ENCODE results near the gene KLF9. TPM values are rescaled to one million over a fixed set of nuclear protein-coding genes. Genes with fewer than 3 reads are reported as not detected.

KLF9 gene
- total RNA-seq, 1 experiment from 2014 or later, result 0.26 TPM

GRCh38 chr9:70409280-70409679, 5.2 kb downstream of the KLF9 start:
- Histone ChIP-seq H4K8ac (replicated peaks; ENCODE audit: insufficient read length, low read depth, low read length) (no peak overlapping the region), H2BK15ac (ENCODE audit: low read depth, low read length) (no peak overlapping the region), H3K79me1 (ENCODE audit: insufficient read depth, low read depth, low read length, poor library complexity, severe bottlenecking) (no peaks in the 10 kb centered on the region), H3K4me2 (ENCODE audit: insufficient read depth, insufficient read length, low read length) (no peak overlapping the region), H3K14ac (ENCODE audit: insufficient read depth, low read length) (no peak overlapping the region), H3K18ac (ENCODE audit: insufficient read length, low read depth, low read length) (no peak overlapping the region), H3T11ph (ENCODE audit: low read length) (no peak overlapping the region), H2BK20ac (ENCODE audit: low read depth, low read length, poor library complexity, severe bottlenecking) (no peak overlapping the region), H4K20me1 (ENCODE audit: control insufficient read depth, insufficient read depth, insufficient read length) (no peaks in the 10 kb centered on the region), H4K5ac (ENCODE audit: insufficient read length, low read depth, low read length) (no peak overlapping the region), H2BK5ac (ENCODE audit: insufficient read length, low read length) (no peak overlapping the region), H3K9ac (ENCODE audit: extremely low read depth, insufficient read length, low read length) (no peak overlapping the region), H2BK120ac (ENCODE audit: low read depth, low read length, poor library complexity, severe bottlenecking) (no peak overlapping the region), H3K27me3 (ENCODE audit: insufficient read depth, low read length) (peaks cover 7% of the 10 kb centered on the region; the same call in 1 of the 2 replicates), H3K56ac (ENCODE audit: insufficient read length, low read depth, low read length) (no peak overlapping the region), H3K4ac (ENCODE audit: low read depth, low read length) (no peak overlapping the region), H4K91ac (ENCODE audit: insufficient read length, low read depth, low read length) (no peak overlapping the region), H3K23ac (ENCODE audit: insufficient read length, low read depth, low read length) (no peak overlapping the region), H3K9me3 (ENCODE audit: control insufficient read depth, low read depth, low read length) (no peaks in the 10 kb centered on the region), H2AFZ (ENCODE audit: low read length) (no peak overlapping the region), H3K27ac (ENCODE audit: insufficient read length, low read depth, low read length) (no peak overlapping the region), H3K23me2 (ENCODE audit: insufficient read length, low read depth, low read length, poor library complexity, severe bottlenecking) (peaks cover 15% of the 10 kb centered on the region), H3K4me1 (ENCODE audit: insufficient read depth, low read length) (peaks cover 7% of the 10 kb centered on the region), H3K79me2 (ENCODE audit: insufficient read depth, low read length) (no peaks in the 10 kb centered on the region), H2BK12ac (ENCODE audit: insufficient read length, low read depth, low read length) (no peak overlapping the region), H2AK5ac (ENCODE audit: insufficient read length, low read length) (no peak overlapping the region)
- no peak for DNase-seq
- no peak overlapping the region for H3K4me3 Mint-ChIP-seq
- H3K4me1 Mint-ChIP-seq, result peaks cover 34 to 37% of the 10 kb centered on the region in 2 experiments
- peaks cover 0 to 1% (median 0%) of the 10 kb centered on the region in 3 experiments; a peak in 1 of 7 replicates for H3K36me3 Mint-ChIP-seq (ENCODE audit: insufficient read depth in 1 of 3, low read depth in 3 of 3)
- H3K9me3 Mint-ChIP-seq, result peaks cover 0 to 4% of the 10 kb centered on the region in 2 experiments; a peak in 1 of 5 replicates
- WGBS (ENCODE audit: extremely low coverage, insufficient read length, low lambda C conversion rate), result no CpG with 5 or more reads among the region's 3 CpGs
- no peak overlapping the region for H3K27ac Mint-ChIP-seq
- H3K27me3 Mint-ChIP-seq (ENCODE audit: low read depth), result peaks cover 45% of the 10 kb centered on the region
- TF ChIP-seq CTCF (conservative IDR thresholded peaks at IDR 0.05), result no peak

Measured in H9 (cell line).